ENCODE data around the gene RHOH. TPM values are rescaled to one million over a fixed set of nuclear protein-coding genes. Genes with fewer than 3 reads are reported as not detected.

RHOH gene
- polyA plus RNA-seq, 1 donor (not counting 4 experiments of a cell fraction or from before 2014, with no cell fraction given) = 0.04 TPM

GRCh38 chr4:40251366-40251765 lies 54.5 kb downstream of the RHOH start:
- Histone ChIP-seq H3K27ac (ENCODE audit: control insufficient read depth, insufficient read depth, low read length) (peak overlapping the region; percentile 76), H3K4me2 (ENCODE audit: control insufficient read depth, extremely low read depth, insufficient read depth, low read depth, low read length) (no peak overlapping the region), H3K4me3 (ENCODE audit: control insufficient read depth in 2 of 3, extremely low read depth in 1 of 3, insufficient read depth in 2 of 3, low read depth in 1 of 3, low read length in 3 of 3) (no peak overlapping the region), H3K27me3 (ENCODE audit: control insufficient read depth, extremely low read depth, insufficient read depth, low read length) (no peaks in the 10 kb centered on the region), H2AFZ (ENCODE audit: control insufficient read depth, low read length) (no peak overlapping the region), H3K9me1 (ENCODE audit: control insufficient read depth, extremely low read depth, insufficient read depth, low read length) (no peaks in the 10 kb centered on the region), H3K79me2 (ENCODE audit: control insufficient read depth, insufficient read depth, low read length) (no peaks in the 10 kb centered on the region), H3K9me3 (ENCODE audit: control insufficient read depth, low read depth, low read length) (no peaks in the 10 kb centered on the region), H3K4me1 (ENCODE audit: control insufficient read depth, extremely low read depth, insufficient read depth, low read length) (peaks cover 43% of the 10 kb centered on the region), H3K9ac (ENCODE audit: control insufficient read depth, extremely low read depth, insufficient read depth, low read length) (no peak overlapping the region), H3K36me3 (ENCODE audit: control insufficient read depth in 2 of 2, extremely low read depth in 1 of 2, insufficient read depth in 2 of 2, low read length in 2 of 2) (no peaks in the 10 kb centered on the region), H4K20me1 (ENCODE audit: control insufficient read depth, extremely low read depth, insufficient read depth, low read length) (no peaks in the 10 kb centered on the region)
- DNase-seq (ENCODE audit: low read depth, low spot score) = peak; percentile 58
- dilution Hi-C loops (cut with MboI; ENCODE audit: extremely low pct_ligation_motif_present, low sequenced_read_pairs) = no loop called here
- peak; percentile 76 for FAIRE-seq
- TF ChIP-seq EZH2 (IDR thresholded peaks at IDR 0.05; ENCODE audit: low read length) (no peak), CTCF (optimal IDR thresholded peaks at IDR 0.05 in 1 of 3, IDR thresholded peaks at IDR 0.05 in 1 of 3, conservative IDR thresholded peaks at IDR 0.05 in 1 of 3; ENCODE audit: extremely low read depth in 1 of 3, insufficient read depth in 2 of 3, low read length in 3 of 3) (no peak)

DNA sequence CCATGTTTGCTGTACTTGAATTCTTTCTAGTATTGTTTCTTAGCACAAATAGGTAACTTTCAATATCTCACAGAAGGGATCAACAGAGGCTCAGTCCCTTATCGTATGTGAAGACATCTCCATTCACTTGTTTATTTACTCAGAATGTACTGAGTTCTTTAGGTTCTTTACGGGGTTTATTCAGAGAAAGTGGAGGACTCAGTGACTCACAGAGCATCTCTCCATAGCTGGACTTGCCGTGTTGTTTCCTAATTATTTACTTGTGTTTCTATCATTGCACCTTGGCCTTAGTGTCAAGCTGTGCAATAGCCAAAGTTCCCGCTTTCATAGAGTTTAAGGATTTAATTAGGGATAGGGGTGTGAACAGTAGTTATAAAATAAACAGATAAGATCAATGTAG lies 57.1 kb downstream of the RHOH start:
- H3K9me3 ChIP-seq (ENCODE audit: control insufficient read depth, low read depth, low read length) = no peaks in the 10 kb centered on the region
- peaks cover 51% of the 10 kb centered on the region for H3K4me1 ChIP-seq (ENCODE audit: control insufficient read depth, extremely low read depth, insufficient read depth, low read length)
- no peak for DNase-seq (ENCODE audit: low read depth, low spot score)

More for the DNA sequence above, 57.1 kb downstream of the RHOH start:
- H3K9me1 ChIP-seq (ENCODE audit: control insufficient read depth, extremely low read depth, insufficient read depth, low read length) = no peaks in the 10 kb centered on the region
- dilution Hi-C loops (cut with MboI; ENCODE audit: extremely low pct_ligation_motif_present, low sequenced_read_pairs) = no loop called here
- no peak overlapping the region for H2AFZ ChIP-seq (ENCODE audit: control insufficient read depth, low read length)
- no peaks in the 10 kb centered on the region for H3K79me2 ChIP-seq (ENCODE audit: control insufficient read depth, insufficient read depth, low read length)
- H4K20me1 ChIP-seq (ENCODE audit: control insufficient read depth, extremely low read depth, insufficient read depth, low read length) = no peaks in the 10 kb centered on the region
- peak; percentile 43 for FAIRE-seq
- peak overlapping the region; percentile 95 for H3K27ac ChIP-seq (ENCODE audit: control insufficient read depth, insufficient read depth, low read length)
- H3K4me2 ChIP-seq (ENCODE audit: control insufficient read depth, extremely low read depth, insufficient read depth, low read depth, low read length) = no peak overlapping the region
- H3K36me3 ChIP-seq (ENCODE audit: control insufficient read depth in 2 of 2, extremely low read depth in 1 of 2, insufficient read depth in 2 of 2, low read length in 2 of 2) = no peaks in the 10 kb centered on the region
- TF ChIP-seq CTCF (optimal IDR thresholded peaks at IDR 0.05 in 1 of 3, IDR thresholded peaks at IDR 0.05 in 1 of 3, conservative IDR thresholded peaks at IDR 0.05 in 1 of 3; ENCODE audit: extremely low read depth in 1 of 3, insufficient read depth in 2 of 3, low read length in 3 of 3) (no peak), EZH2 (IDR thresholded peaks at IDR 0.05; ENCODE audit: low read length) (no peak)
- H3K9ac ChIP-seq (ENCODE audit: control insufficient read depth, extremely low read depth, insufficient read depth, low read length) = no peak overlapping the region
- H3K4me3 ChIP-seq (ENCODE audit: control insufficient read depth in 2 of 3, extremely low read depth in 1 of 3, insufficient read depth in 2 of 3, low read depth in 1 of 3, low read length in 3 of 3) = no peak overlapping the region
- H3K27me3 ChIP-seq (ENCODE audit: control insufficient read depth, extremely low read depth, insufficient read depth, low read length) = no peaks in the 10 kb centered on the region

Measured in keratinocyte (primary cell).